ENCODE results near the gene BEST2. TPM values are rescaled to one million over a fixed set of nuclear protein-coding genes. Genes with fewer than 3 reads are reported as not detected.

The BEST2 gene
- total and polyA plus RNA-seq, 2 donors, result 0.46 TPM; not detected in 1

GRCh38 chr19:12759686-12760085, 8.1 kb downstream of the BEST2 start:
- no peaks in the 10 kb centered on the region for H3K36me3 ChIP-seq (ENCODE audit: control insufficient read depth in 2 of 2, insufficient read depth in 2 of 2, low read length in 1 of 2)
- H3K4me3 ChIP-seq (ENCODE audit: low read length in 2 of 2), result no peak overlapping the region
- WGBS, result 99% methylated on average over 6 of the region's 6 CpGs
- no peak for DNase-seq (ENCODE audit: low read depth in 6 of 9, low spot score in 9 of 9)
- peaks cover 6 to 7% of the 10 kb centered on the region in 2 donors for H3K4me1 ChIP-seq (ENCODE audit: control insufficient read depth in 2 of 2, insufficient read depth in 2 of 2, low read length in 2 of 2)
- no peak overlapping the region for H3K27ac ChIP-seq (ENCODE audit: low read depth in 1 of 2, low read length in 1 of 2)
- peaks cover 0 to 29% of the 10 kb centered on the region in 2 donors for H3K27me3 ChIP-seq (ENCODE audit: control insufficient read depth in 2 of 2, insufficient read depth in 1 of 2, low read length in 1 of 2)
- H3K9me3 ChIP-seq (ENCODE audit: control insufficient read depth in 2 of 2, insufficient read depth in 1 of 2, low read length in 1 of 2), result peaks cover 0 to 7% of the 10 kb centered on the region in 2 donors

DNA sequence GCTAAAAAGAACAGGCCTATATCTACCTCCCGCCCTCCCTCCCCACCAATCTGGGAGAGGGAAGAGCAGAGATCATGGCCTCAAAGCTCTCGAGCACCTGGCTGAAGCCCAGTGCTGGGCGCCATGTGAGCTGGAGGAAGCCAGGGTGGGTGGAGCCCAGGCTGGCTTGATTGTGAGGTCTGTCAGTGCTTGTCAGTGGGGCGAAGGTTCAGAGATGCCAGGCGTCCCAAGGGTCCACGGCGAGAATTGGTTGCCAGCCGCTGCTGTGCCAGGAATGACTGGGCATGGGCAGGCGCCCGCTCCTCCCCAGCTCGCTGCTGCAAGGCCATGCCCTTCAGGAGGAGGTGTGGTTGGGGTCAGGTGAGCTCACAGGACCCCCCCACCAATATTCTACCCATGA, 11.5 kb downstream of the BEST2 start:
- WGBS, result 97% methylated on average over 11 of the region's 11 CpGs
- no peak overlapping the region for H3K4me3 ChIP-seq (ENCODE audit: low read length in 2 of 2)
- DNase-seq (ENCODE audit: low read depth in 6 of 9, low spot score in 9 of 9), result no peak
- H3K9me3 ChIP-seq (ENCODE audit: control insufficient read depth in 2 of 2, insufficient read depth in 1 of 2, low read length in 1 of 2), result peaks cover 0 to 4% of the 10 kb centered on the region in 2 donors
- no peak overlapping the region for H3K27ac ChIP-seq (ENCODE audit: low read depth in 1 of 2, low read length in 1 of 2)
- H3K4me1 ChIP-seq (ENCODE audit: control insufficient read depth in 2 of 2, insufficient read depth in 2 of 2, low read length in 2 of 2), result peaks cover 0 to 4% of the 10 kb centered on the region in 2 donors
- peaks cover 0 to 13% of the 10 kb centered on the region in 2 donors for H3K27me3 ChIP-seq (ENCODE audit: control insufficient read depth in 2 of 2, insufficient read depth in 1 of 2, low read length in 1 of 2)
- H3K36me3 ChIP-seq (ENCODE audit: control insufficient read depth in 2 of 2, insufficient read depth in 2 of 2, low read length in 1 of 2), result no peaks in the 10 kb centered on the region

DNA sequence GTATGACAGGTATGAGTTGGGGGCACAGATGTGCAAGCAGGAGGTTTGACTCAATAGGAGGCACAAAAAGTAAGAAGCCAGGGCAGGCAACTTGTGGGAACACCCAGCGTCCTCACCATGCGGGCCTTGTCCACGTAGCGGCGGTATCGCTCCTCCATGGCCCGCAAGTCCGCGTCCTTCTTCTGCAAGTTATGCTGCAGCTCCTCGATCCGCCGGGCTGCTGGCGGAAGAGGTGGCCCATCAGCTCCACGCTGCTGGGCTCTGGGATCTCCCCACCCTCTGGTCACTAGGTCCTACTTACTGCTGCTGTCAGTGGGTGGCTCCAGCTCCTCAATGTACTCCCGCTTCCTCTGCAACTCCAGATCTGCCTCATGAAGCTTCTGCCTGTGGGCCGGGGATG, 13.1 kb downstream of the BEST2 start:
- Histone ChIP-seq H3K36me3 (ENCODE audit: control insufficient read depth in 2 of 2, insufficient read depth in 2 of 2, low read length in 1 of 2) (no peaks in the 10 kb centered on the region), H3K27me3 (ENCODE audit: control insufficient read depth in 2 of 2, insufficient read depth in 1 of 2, low read length in 1 of 2) (peaks cover 0 to 9% of the 10 kb centered on the region in 2 donors), H3K27ac (ENCODE audit: low read depth in 1 of 2, low read length in 1 of 2) (no peak overlapping the region), H3K9me3 (ENCODE audit: control insufficient read depth in 2 of 2, insufficient read depth in 1 of 2, low read length in 1 of 2) (peaks cover 0 to 4% of the 10 kb centered on the region in 2 donors), H3K4me3 (ENCODE audit: low read length in 2 of 2) (no peak overlapping the region), H3K4me1 (ENCODE audit: control insufficient read depth in 2 of 2, insufficient read depth in 2 of 2, low read length in 2 of 2) (peaks cover under 1 to 9% of the 10 kb centered on the region in 2 donors)
- WGBS, result 99% methylated on average over 16 of the region's 16 CpGs
- no peak for DNase-seq (ENCODE audit: low read depth in 6 of 9, low spot score in 9 of 9)

- H3K4me3 ChIP-seq (ENCODE audit: low read length in 2 of 2), result peak overlapping the region; percentile 8 to 21
- DNase-seq (ENCODE audit: low read depth in 6 of 9, low spot score in 9 of 9), result peak in 3 of 9 donors; percentile 65 to 80 (median 75)
- H3K9me3 ChIP-seq (ENCODE audit: control insufficient read depth in 2 of 2, insufficient read depth in 1 of 2, low read length in 1 of 2), result peaks cover 0 to 4% of the 10 kb centered on the region in 2 donors
- no peak overlapping the region for H3K27ac ChIP-seq (ENCODE audit: low read depth in 1 of 2, low read length in 1 of 2)
- no peaks in the 10 kb centered on the region for H3K36me3 ChIP-seq (ENCODE audit: control insufficient read depth in 2 of 2, insufficient read depth in 2 of 2, low read length in 1 of 2)
- WGBS, result 52% methylated on average over 30 of the region's 30 CpGs
- H3K4me1 ChIP-seq (ENCODE audit: control insufficient read depth in 2 of 2, insufficient read depth in 2 of 2, low read length in 2 of 2), result peaks cover 2 to 17% of the 10 kb centered on the region in 2 donors
- peaks cover 0 to 14% of the 10 kb centered on the region in 2 donors for H3K27me3 ChIP-seq (ENCODE audit: control insufficient read depth in 2 of 2, insufficient read depth in 1 of 2, low read length in 1 of 2)
Measured at GRCh38 chr19:12766051-12766521, 14.5 kb downstream of the BEST2 start.

DNA sequence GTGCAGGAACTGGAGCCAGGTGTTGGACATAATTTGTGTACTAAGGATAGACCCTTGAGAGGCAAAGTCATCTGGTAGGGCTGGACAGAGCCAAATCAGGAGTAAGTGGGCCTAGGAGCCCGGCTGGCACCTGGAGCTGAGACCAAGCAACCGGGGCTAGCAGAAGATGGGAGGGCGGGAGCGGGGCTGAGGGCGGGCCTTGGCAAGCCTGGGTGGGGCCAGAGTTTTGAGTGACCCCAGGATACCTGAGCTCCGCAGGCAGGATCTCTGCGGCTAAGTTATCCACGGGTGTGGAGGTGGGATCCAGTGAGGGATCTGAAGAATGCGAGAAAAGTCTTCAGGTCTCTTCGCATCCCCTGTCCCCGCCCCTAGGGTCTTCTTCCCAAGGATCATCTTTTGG, 15.6 kb downstream of the BEST2 start:
- H3K36me3 ChIP-seq (ENCODE audit: control insufficient read depth in 2 of 2, insufficient read depth in 2 of 2, low read length in 1 of 2), result no peaks in the 10 kb centered on the region
- peaks cover 2 to 17% of the 10 kb centered on the region in 2 donors for H3K4me1 ChIP-seq (ENCODE audit: control insufficient read depth in 2 of 2, insufficient read depth in 2 of 2, low read length in 2 of 2)
- no peak for DNase-seq (ENCODE audit: low read depth in 6 of 9, low spot score in 9 of 9)
- WGBS, result 98% methylated on average over 11 of the region's 11 CpGs
- peaks cover 0 to 4% of the 10 kb centered on the region in 2 donors for H3K9me3 ChIP-seq (ENCODE audit: control insufficient read depth in 2 of 2, insufficient read depth in 1 of 2, low read length in 1 of 2)
- H3K27ac ChIP-seq (ENCODE audit: low read depth in 1 of 2, low read length in 1 of 2), result no peak overlapping the region
- H3K4me3 ChIP-seq (ENCODE audit: low read length in 2 of 2), result no peak overlapping the region
- H3K27me3 ChIP-seq (ENCODE audit: control insufficient read depth in 2 of 2, insufficient read depth in 1 of 2, low read length in 1 of 2), result peaks cover 0 to 17% of the 10 kb centered on the region in 2 donors

DNA sequence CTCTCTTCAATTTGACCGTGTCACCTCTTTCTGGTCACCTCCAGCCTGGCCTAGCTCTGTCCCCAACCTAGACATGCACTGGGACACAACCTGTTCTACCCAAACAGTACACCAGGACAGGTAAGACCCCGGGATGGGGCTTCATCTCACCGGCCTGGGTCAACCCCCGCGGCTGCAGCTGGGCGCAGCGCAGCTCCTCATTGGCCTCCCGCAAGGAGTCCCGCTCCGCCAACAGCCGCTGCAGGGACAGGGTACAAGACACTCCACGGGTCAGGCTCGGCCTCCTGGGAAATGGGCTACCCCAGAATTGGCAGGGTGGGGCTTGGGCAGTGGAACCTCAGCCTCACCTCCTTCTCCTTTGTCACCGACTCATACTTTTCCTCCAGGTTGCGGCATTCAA, 16.1 kb downstream of the BEST2 start:
- 98% methylated on average over 15 of the region's 15 CpGs for WGBS
- DNase-seq (ENCODE audit: low read depth in 6 of 9, low spot score in 9 of 9), result no peak
- no peak overlapping the region for H3K4me3 ChIP-seq (ENCODE audit: low read length in 2 of 2)
- no peak overlapping the region for H3K27ac ChIP-seq (ENCODE audit: low read depth in 1 of 2, low read length in 1 of 2)
- H3K4me1 ChIP-seq (ENCODE audit: control insufficient read depth in 2 of 2, insufficient read depth in 2 of 2, low read length in 2 of 2), result peaks cover 2 to 17% of the 10 kb centered on the region in 2 donors
- peaks cover 0 to 4% of the 10 kb centered on the region in 2 donors for H3K9me3 ChIP-seq (ENCODE audit: control insufficient read depth in 2 of 2, insufficient read depth in 1 of 2, low read length in 1 of 2)
- no peaks in the 10 kb centered on the region for H3K36me3 ChIP-seq (ENCODE audit: control insufficient read depth in 2 of 2, insufficient read depth in 2 of 2, low read length in 1 of 2)
- H3K27me3 ChIP-seq (ENCODE audit: control insufficient read depth in 2 of 2, insufficient read depth in 1 of 2, low read length in 1 of 2), result peaks cover 0 to 21% of the 10 kb centered on the region in 2 donors

- no peak overlapping the region for H3K4me3 ChIP-seq (ENCODE audit: low read length in 2 of 2)
- H3K27ac ChIP-seq (ENCODE audit: low read depth in 1 of 2, low read length in 1 of 2), result no peak overlapping the region
- peak in 4 of 9 donors; percentile 59 to 78 (median 72) for DNase-seq (ENCODE audit: low read depth in 6 of 9, low spot score in 9 of 9)
- 72% methylated on average over 37 of the region's 37 CpGs for WGBS
- H3K36me3 ChIP-seq (ENCODE audit: control insufficient read depth in 2 of 2, insufficient read depth in 2 of 2, low read length in 1 of 2), result no peaks in the 10 kb centered on the region
- H3K4me1 ChIP-seq (ENCODE audit: control insufficient read depth in 2 of 2, insufficient read depth in 2 of 2, low read length in 2 of 2), result peaks cover 2 to 19% of the 10 kb centered on the region in 2 donors
- peaks cover 0 to 24% of the 10 kb centered on the region in 2 donors for H3K27me3 ChIP-seq (ENCODE audit: control insufficient read depth in 2 of 2, insufficient read depth in 1 of 2, low read length in 1 of 2)
- H3K9me3 ChIP-seq (ENCODE audit: control insufficient read depth in 2 of 2, insufficient read depth in 1 of 2, low read length in 1 of 2), result peaks cover 0 to 4% of the 10 kb centered on the region in 2 donors
Measured at GRCh38 chr19:12769689-12770088, 18.1 kb downstream of the BEST2 start.

DNA sequence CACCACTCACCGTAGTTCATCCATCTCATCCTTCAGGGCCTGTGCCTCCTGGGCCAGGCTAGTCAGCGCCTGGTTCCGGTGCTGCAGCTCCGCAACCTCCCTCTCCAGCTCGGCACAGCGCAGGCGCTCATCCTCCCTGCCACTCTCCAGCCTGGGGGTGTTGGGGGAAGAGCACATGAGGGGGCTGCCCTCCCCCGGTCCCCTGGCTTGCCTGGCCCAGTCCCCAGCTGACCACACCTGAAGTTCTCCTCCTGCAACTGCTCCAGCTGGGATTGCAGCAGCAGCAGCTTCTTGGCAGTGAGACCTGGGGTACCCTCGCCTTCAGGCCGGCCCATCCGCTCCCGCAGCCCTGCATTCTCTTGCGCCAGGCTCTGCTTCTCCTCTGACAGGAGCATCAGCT, 19.3 kb downstream of the BEST2 start:
- Histone ChIP-seq H3K36me3 (ENCODE audit: control insufficient read depth in 2 of 2, insufficient read depth in 2 of 2, low read length in 1 of 2) (no peaks in the 10 kb centered on the region), H3K9me3 (ENCODE audit: control insufficient read depth in 2 of 2, insufficient read depth in 1 of 2, low read length in 1 of 2) (peaks cover 0 to 4% of the 10 kb centered on the region in 2 donors), H3K27ac (ENCODE audit: low read depth in 1 of 2, low read length in 1 of 2) (no peak overlapping the region), H3K4me1 (ENCODE audit: control insufficient read depth in 2 of 2, insufficient read depth in 2 of 2, low read length in 2 of 2) (peaks cover 6 to 27% of the 10 kb centered on the region in 2 donors), H3K27me3 (ENCODE audit: control insufficient read depth in 2 of 2, insufficient read depth in 1 of 2, low read length in 1 of 2) (peaks cover 0 to 20% of the 10 kb centered on the region in 2 donors), H3K4me3 (ENCODE audit: low read length in 2 of 2) (no peak overlapping the region)
- DNase-seq (ENCODE audit: low read depth in 6 of 9, low spot score in 9 of 9), result no peak
- WGBS, result 98% methylated on average over 13 of the region's 13 CpGs

DNA sequence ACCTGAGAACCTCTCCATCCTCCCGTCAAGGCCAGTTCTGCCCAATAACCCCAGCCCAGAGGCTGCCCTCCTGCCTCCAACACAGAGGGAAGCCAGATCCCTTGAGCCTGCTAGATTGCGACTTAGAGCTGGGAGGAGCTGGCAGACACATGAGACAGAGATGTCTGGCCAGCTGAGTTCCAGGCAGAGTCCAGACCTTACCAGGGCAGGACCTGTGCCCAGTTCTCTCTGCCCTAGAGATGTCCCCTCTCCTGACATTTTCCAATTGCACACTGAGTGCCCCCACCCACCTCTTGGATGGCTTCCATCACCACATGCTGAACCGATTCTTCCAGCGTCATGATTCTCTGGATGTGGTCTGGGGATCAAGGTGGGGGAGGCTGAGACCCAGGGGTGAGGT, 20.7 kb downstream of the BEST2 start:
- H3K27ac ChIP-seq (ENCODE audit: low read depth in 1 of 2, low read length in 1 of 2), result no peak overlapping the region
- DNase-seq (ENCODE audit: low read depth in 6 of 9, low spot score in 9 of 9), result no peak
- WGBS, result 94% methylated on average over 4 of the region's 4 CpGs

More for the DNA sequence above, 20.7 kb downstream of the BEST2 start:
- Histone ChIP-seq H3K36me3 (ENCODE audit: control insufficient read depth in 2 of 2, insufficient read depth in 2 of 2, low read length in 1 of 2) (no peaks in the 10 kb centered on the region), H3K9me3 (ENCODE audit: control insufficient read depth in 2 of 2, insufficient read depth in 1 of 2, low read length in 1 of 2) (peaks cover 0 to 4% of the 10 kb centered on the region in 2 donors), H3K27me3 (ENCODE audit: control insufficient read depth in 2 of 2, insufficient read depth in 1 of 2, low read length in 1 of 2) (peaks cover 0 to 15% of the 10 kb centered on the region in 2 donors), H3K4me1 (ENCODE audit: control insufficient read depth in 2 of 2, insufficient read depth in 2 of 2, low read length in 2 of 2) (peaks cover 6 to 29% of the 10 kb centered on the region in 2 donors), H3K4me3 (ENCODE audit: low read length in 2 of 2) (no peak overlapping the region)
